Measurements from ENCODE around the gene DNAJC1.

Gene DNAJC1

DNA sequence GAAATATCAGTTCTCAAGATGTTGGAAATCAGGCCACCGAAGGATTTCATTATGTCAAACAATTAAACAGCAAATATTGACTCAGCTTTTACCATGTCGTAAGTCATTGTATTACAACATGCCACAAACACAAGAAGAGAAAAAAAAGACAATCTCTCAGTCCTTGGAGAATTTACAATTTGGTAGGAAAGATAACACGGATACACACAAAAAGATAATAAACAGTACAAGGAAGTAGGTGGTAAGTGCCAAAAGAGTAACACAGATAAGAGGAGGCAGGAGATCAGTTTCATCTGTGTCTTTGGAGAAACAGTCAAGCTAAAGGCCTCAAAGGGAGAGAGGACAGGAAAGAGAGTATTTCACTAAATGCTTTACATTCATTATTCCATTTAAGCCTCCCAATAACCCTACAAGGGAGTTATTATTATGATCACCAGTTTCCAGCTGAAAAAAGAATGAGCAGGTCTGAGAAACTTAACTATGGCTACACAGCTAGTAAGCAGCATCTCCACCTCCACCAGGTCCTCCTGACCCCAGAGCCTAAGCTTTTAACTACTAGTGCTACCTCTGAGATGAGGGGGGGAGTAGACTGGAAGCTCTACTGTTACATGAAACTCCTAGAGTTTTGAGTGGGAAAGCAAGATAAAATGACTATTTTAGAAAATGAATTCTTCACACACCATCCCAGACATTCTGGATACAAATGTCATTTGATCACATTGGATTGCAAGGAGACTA, 13.9 kb upstream of the DNAJC1 start (continued):
- no peak for TF ChIP-seq ZNF19 (tag by site-specific recombination; IDR thresholded peaks at IDR 0.05; ENCODE audit: low read depth)
- no peak for TF ChIP-seq GLIS1 (tag by site-specific recombination; IDR thresholded peaks at IDR 0.05)
- TF ChIP-seq ZNF280C (tag by site-specific recombination; IDR thresholded peaks at IDR 0.05) = no peak
- TF ChIP-seq, protein P1, sequence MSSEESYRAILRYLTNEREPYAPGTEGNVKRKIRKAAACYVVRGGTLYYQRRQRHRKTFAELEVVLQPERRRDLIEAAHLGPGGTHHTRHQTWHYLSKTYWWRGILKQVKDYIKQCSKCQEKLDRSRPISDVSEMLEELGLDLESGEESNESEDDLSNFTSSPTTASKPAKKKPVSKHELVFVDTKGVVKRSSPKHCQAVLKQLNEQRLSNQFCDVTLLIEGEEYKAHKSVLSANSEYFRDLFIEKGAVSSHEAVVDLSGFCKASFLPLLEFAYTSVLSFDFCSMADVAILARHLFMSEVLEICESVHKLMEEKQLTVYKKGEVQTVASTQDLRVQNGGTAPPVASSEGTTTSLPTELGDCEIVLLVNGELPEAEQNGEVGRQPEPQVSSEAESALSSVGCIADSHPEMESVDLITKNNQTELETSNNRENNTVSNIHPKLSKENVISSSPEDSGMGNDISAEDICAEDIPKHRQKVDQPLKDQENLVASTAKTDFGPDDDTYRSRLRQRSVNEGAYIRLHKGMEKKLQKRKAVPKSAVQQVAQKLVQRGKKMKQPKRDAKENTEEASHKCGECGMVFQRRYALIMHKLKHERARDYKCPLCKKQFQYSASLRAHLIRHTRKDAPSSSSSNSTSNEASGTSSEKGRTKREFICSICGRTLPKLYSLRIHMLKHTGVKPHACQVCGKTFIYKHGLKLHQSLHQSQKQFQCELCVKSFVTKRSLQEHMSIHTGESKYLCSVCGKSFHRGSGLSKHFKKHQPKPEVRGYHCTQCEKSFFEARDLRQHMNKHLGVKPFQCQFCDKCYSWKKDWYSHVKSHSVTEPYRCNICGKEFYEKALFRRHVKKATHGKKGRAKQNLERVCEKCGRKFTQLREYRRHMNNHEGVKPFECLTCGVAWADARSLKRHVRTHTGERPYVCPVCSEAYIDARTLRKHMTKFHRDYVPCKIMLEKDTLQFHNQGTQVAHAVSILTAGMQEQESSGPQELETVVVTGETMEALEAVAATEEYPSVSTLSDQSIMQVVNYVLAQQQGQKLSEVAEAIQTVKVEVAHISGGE (tag by site-specific recombination; conservative IDR thresholded peaks at IDR 0.05; ENCODE audit: low read depth) = peak; percentile 66
- no peak for TF ChIP-seq ZNF510 (tag by site-specific recombination; IDR thresholded peaks at IDR 0.05; ENCODE audit: insufficient replicate concordance)
- no peak for TF ChIP-seq HOXA7 (CRISPR knock-in tag; IDR thresholded peaks at IDR 0.05; ENCODE audit: borderline replicate concordance)
- peak; percentile 44; the same call in 1 of the 2 replicates for TF ChIP-seq ZNF692 (tag by site-specific recombination; IDR thresholded peaks at IDR 0.05)
- peak; percentile 42; the same call in 1 of the 2 replicates for TF ChIP-seq PRDM10 (tag by site-specific recombination; IDR thresholded peaks at IDR 0.05)
- TF ChIP-seq ZXDB (tag by site-specific recombination; IDR thresholded peaks at IDR 0.05) = peak; percentile 80
- TF ChIP-seq ZNF664 (tag by site-specific recombination; IDR thresholded peaks at IDR 0.05) = no peak
- TF ChIP-seq, protein P2, sequence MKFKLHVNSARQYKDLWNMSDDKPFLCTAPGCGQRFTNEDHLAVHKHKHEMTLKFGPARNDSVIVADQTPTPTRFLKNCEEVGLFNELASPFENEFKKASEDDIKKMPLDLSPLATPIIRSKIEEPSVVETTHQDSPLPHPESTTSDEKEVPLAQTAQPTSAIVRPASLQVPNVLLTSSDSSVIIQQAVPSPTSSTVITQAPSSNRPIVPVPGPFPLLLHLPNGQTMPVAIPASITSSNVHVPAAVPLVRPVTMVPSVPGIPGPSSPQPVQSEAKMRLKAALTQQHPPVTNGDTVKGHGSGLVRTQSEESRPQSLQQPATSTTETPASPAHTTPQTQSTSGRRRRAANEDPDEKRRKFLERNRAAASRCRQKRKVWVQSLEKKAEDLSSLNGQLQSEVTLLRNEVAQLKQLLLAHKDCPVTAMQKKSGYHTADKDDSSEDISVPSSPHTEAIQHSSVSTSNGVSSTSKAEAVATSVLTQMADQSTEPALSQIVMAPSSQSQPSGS (tag by site-specific recombination; IDR thresholded peaks at IDR 0.05; ENCODE audit: low read depth) = no peak
- TF ChIP-seq, protein P3, sequence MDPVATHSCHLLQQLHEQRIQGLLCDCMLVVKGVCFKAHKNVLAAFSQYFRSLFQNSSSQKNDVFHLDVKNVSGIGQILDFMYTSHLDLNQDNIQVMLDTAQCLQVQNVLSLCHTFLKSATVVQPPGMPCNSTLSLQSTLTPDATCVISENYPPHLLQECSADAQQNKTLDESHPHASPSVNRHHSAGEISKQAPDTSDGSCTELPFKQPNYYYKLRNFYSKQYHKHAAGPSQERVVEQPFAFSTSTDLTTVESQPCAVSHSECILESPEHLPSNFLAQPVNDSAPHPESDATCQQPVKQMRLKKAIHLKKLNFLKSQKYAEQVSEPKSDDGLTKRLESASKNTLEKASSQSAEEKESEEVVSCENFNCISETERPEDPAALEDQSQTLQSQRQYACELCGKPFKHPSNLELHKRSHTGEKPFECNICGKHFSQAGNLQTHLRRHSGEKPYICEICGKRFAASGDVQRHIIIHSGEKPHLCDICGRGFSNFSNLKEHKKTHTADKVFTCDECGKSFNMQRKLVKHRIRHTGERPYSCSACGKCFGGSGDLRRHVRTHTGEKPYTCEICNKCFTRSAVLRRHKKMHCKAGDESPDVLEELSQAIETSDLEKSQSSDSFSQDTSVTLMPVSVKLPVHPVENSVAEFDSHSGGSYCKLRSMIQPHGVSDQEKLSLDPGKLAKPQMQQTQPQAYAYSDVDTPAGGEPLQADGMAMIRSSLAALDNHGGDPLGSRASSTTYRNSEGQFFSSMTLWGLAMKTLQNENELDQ (tag by site-specific recombination; IDR thresholded peaks at IDR 0.05; ENCODE audit: low read depth) = no peak
- TF ChIP-seq GLI2 (tag by site-specific recombination; IDR thresholded peaks at IDR 0.05; ENCODE audit: borderline replicate concordance, low read depth) = no peak
- no peak for TF ChIP-seq REST (tag by site-specific recombination; IDR thresholded peaks at IDR 0.05)
- TF ChIP-seq YY2 (tag by site-specific recombination; IDR thresholded peaks at IDR 0.05) = no peak
- no peak for TF ChIP-seq ZNF792 (tag by site-specific recombination; IDR thresholded peaks at IDR 0.05)
- no peak for TF ChIP-seq HOXC10 (CRISPR knock-in tag; IDR thresholded peaks at IDR 0.05)
- TF ChIP-seq ZNF140 (tag by site-specific recombination; IDR thresholded peaks at IDR 0.05) = no peak
